Measurements from ENCODE around the gene FBXL20.
A peak's percentile ranks its signal among the peaks of the same experiment; 100 is the strongest.

Gene FBXL20

DNA sequence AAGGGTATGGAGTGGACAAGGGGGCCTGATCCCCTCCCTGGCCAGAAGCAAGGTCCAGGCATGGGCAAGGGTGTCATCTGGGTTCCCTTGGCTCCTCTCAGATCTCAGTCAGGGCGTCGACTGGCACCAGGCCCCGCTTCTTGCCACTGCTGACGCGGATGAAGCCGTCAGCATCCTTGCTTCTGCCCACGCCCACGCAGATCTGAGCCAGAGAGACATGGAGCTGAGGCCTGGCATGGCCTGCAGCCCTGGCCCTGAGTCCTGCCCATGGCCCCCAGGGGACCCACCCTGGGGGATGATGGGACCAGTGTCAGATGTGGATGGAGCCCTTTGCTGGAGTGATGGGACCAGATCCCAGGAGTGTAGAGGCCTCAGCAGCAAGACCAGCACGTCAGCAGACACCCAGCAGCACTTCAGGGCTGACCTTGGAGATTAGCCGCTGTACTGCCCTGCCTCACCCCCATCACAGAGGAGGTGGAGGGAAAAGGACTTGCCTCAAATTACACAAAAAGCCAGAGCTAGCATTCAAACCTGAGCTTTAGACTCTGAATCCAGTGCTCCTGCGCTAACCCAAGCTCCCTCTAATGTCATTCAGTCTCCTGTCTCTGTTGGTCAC lies 189.1 kb downstream of the FBXL20 start:
- TF ChIP-seq, protein P1, sequence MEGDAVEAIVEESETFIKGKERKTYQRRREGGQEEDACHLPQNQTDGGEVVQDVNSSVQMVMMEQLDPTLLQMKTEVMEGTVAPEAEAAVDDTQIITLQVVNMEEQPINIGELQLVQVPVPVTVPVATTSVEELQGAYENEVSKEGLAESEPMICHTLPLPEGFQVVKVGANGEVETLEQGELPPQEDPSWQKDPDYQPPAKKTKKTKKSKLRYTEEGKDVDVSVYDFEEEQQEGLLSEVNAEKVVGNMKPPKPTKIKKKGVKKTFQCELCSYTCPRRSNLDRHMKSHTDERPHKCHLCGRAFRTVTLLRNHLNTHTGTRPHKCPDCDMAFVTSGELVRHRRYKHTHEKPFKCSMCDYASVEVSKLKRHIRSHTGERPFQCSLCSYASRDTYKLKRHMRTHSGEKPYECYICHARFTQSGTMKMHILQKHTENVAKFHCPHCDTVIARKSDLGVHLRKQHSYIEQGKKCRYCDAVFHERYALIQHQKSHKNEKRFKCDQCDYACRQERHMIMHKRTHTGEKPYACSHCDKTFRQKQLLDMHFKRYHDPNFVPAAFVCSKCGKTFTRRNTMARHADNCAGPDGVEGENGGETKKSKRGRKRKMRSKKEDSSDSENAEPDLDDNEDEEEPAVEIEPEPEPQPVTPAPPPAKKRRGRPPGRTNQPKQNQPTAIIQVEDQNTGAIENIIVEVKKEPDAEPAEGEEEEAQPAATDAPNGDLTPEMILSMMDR (IDR thresholded peaks at IDR 0.05; ENCODE audit: insufficient read depth, low read depth, low read length, missing control alignments) = no peak
- H3K4me3 ChIP-seq (ENCODE audit: low read length) = no peak overlapping the region
- peak; percentile 24 for DNase-seq (ENCODE audit: low read depth)

DNA sequence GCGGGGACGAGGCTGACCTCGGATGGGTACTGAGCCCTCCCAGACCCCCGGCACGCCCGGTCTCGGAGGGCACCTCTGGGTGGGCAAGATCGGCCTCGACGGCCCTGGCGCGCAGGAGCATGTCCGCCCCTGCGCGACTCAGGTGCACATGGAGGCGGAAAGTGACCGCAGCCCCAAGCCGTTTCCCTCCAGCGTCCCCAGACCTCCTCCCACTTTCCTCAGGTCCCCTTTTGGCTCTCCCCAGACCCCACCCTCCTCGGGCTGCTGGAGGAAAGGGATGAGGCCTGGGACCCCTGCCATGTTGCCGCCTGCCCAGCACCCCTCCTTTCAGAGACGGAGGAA lies 191.4 kb downstream of the FBXL20 start:
- no peak for DNase-seq (ENCODE audit: low read depth)
- H3K4me3 ChIP-seq (ENCODE audit: low read length) = peak overlapping the region; percentile 6
- TF ChIP-seq, protein P1 (IDR thresholded peaks at IDR 0.05; ENCODE audit: insufficient read depth, low read depth, low read length, missing control alignments) = no peak

DNA sequence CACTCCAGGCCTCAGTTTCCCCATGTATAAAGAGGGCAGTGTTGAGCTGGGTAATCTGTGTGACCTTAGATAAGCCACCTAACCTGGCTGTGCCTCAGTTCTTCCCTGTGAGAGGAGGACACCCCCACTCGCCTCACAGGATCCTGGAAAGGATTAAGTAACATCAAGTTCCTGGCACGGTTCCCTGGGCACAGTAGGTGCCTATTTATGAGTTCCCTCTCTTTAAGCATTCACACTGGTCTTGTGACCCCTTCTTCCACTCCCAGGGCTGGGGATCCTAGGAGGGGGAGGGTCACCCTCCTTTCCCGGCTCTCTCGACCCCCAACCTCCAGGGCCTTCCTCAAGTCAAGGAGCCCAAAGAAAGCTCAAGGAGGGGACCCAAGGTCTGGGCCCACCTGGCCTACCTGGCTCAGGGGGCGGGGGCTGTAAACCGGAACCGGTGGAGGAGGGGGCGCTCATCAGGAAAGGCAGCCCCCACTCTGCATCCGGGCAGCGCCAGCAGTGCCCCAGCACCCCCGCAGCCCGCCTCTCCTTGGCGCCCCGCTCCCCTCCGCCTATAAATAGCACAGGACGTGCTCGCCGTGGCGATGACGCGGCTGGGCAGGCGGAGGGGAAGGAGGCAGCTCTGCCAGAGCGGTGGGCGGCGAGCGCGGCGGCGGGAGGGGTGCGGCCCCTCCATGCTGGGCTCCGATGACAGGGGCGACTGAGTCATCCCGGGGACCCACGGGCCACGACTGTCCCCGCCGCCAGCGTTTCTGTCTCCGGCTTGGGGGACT lies 191.9 kb downstream of the FBXL20 start:
- TF ChIP-seq, protein P1 (IDR thresholded peaks at IDR 0.05; ENCODE audit: insufficient read depth, low read depth, low read length, missing control alignments) = no peak
- peak; percentile 57 for DNase-seq (ENCODE audit: low read depth)
- peak overlapping the region; percentile 6 for H3K4me3 ChIP-seq (ENCODE audit: low read length)

DNA sequence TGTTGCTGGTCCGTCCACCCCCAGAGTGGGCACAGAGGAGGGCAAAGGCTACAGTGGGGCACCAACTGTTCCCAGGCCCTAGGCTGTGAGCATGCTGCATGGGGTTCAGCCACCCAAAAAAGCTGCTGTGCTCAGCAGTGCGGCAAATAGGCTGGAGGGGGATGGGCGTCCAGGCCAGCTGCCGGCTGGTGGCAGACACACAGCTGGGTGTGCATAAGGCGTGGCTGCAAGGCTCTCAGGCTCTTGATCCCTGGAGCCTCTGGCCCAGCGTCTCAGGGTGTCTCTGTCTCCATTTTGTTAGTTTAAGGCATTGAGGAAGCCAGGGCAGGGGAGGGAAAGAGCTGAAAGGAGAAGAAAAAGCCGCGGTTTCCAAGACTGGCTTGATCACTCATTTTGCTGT lies 192.5 kb downstream of the FBXL20 start:
- no peak overlapping the region for H3K4me3 ChIP-seq (ENCODE audit: low read length)

DNA sequence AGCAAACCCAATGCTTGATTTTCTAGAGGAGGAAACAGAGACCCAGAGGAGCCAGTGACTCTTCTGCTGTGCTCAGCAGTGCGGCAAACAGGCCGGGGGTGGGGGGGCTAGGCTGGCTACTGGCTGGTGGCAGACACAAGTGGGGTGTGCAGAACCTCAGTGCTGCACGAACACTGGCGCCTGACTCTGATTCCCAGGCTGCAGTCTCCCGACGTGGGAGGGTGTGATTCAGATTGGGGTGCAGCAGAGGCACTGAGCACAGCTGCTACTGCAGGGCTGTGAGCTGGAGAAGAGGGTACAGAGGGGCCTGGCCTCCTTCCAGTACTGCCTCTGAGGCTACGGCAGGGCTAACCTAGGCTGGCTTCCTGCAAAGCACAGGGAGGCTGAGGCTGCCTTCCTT lies 193.3 kb downstream of the FBXL20 start:
- TF ChIP-seq, protein P1 (IDR thresholded peaks at IDR 0.05; ENCODE audit: insufficient read depth, low read depth, low read length, missing control alignments) = no peak
- no peak for DNase-seq (ENCODE audit: low read depth)

More for the DNA sequence above, 192.5 kb downstream of the FBXL20 start:
- no peak for DNase-seq (ENCODE audit: low read depth)
- TF ChIP-seq, protein P1 (IDR thresholded peaks at IDR 0.05; ENCODE audit: insufficient read depth, low read depth, low read length, missing control alignments) = no peak

DNA sequence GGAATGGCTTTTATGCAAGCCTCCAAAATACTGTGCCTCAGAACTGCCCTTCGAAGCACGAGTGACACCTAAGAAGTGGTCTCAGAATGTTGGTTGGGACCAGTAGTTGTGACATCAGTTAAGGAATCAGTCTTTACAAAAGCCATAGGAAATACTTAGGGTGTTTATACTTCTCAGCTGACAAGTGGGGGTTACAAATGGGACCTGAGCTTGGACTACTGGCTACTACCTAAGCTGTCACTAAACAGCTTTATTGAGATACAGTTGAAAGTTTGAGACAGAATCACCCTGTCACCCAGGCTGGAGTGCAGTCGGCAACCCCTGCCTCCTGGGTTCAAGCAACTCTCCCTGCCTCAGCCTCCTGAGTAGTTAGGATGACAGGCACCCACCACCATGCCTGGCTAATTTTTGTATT lies 196.3 kb downstream of the FBXL20 start:
- no peak for DNase-seq (ENCODE audit: low read depth)
- TF ChIP-seq, protein P1 (IDR thresholded peaks at IDR 0.05; ENCODE audit: insufficient read depth, low read depth, low read length, missing control alignments) = no peak
- H3K4me3 ChIP-seq (ENCODE audit: low read length) = no peak overlapping the region

More for the DNA sequence above, 193.3 kb downstream of the FBXL20 start:
- H3K4me3 ChIP-seq (ENCODE audit: low read length) = no peak overlapping the region

All from epithelial cell of esophagus (primary cell).